Mesendoderm (in vitro differentiated cells): ENCODE measurements around the gene TUBA3E.
"Not testable (repeated sequence)": the region's sequence is repeated elsewhere in the genome, so short reads cannot be mapped to it uniquely, and the experiment has no call there.

ENCODE experiments used
- DNase-seq: peaks from one replicate; pipeline ENCODE4 v3.0.0; 2013
- H2AK5ac ChIP-seq: 2 replicates; pipeline ENCODE4 v1.6.1; 2013; ENCODE audit warnings: low read length, inconsistent platforms
- H2BK120ac ChIP-seq: 2 replicates; pipeline ENCODE4 v1.6.1; 2013; ENCODE audit warnings: low read depth, mild to moderate bottlenecking, low read length, moderate library complexity, mixed read lengths
- H2BK15ac ChIP-seq: replicated peaks from 2 replicates; pipeline ENCODE4 v1.6.1; 2013; ENCODE audit warnings: low read depth, mild to moderate bottlenecking, moderate library complexity
- H2BK5ac ChIP-seq: 2 replicates; pipeline ENCODE4 v1.6.1; 2013; ENCODE audit warnings: low read length, inconsistent platforms
- H3K18ac ChIP-seq: 2 replicates; pipeline ENCODE4 v1.6.1; 2013; ENCODE audit warnings: mild to moderate bottlenecking, low read length, mixed read lengths
- H3K23ac ChIP-seq: one replicate; pipeline ENCODE4 v1.6.1; 2013; ENCODE audit warnings: low read length
- H3K27ac ChIP-seq: 2 replicates; pipeline ENCODE4 v1.5.1; 2013; ENCODE audit warnings: low read depth, mild to moderate bottlenecking, inconsistent platforms, low read length, moderate library complexity
- H3K27me3 ChIP-seq: 2 replicates; pipeline ENCODE4 v1.6.1; 2013; ENCODE audit warnings: low read length, control low read depth, mild to moderate bottlenecking, inconsistent platforms; ENCODE audit not compliant: insufficient read depth, poor library complexity
- H3K36me3 ChIP-seq: 2 replicates; pipeline ENCODE4 v1.6.1; 2013; ENCODE audit warnings: low read length, inconsistent platforms; ENCODE audit not compliant: control insufficient read depth, insufficient read depth
- H3K4ac ChIP-seq: one replicate; pipeline ENCODE4 v1.6.1; 2013; ENCODE audit warnings: low read depth, mild to moderate bottlenecking, low read length, moderate library complexity
- H3K4me1 ChIP-seq: 2 replicates; pipeline ENCODE4 v1.6.1; 2013; ENCODE audit warnings: low read depth, low read length, inconsistent platforms; ENCODE audit not compliant: control insufficient read depth
- H3K4me2 ChIP-seq: 2 replicates; pipeline ENCODE4 v1.6.1; 2013; ENCODE audit warnings: low read length
- H3K4me3 ChIP-seq: 2 replicates; pipeline ENCODE4 v1.5.1; 2013; ENCODE audit warnings: mild to moderate bottlenecking, low read length
- H3K56ac ChIP-seq: one replicate; pipeline ENCODE4 v1.6.1; 2013; ENCODE audit warnings: low read length
- H3K79me1 ChIP-seq: 2 replicates; pipeline ENCODE4 v1.6.1; 2013; ENCODE audit warnings: low read length, inconsistent platforms
- H3K79me2 ChIP-seq: 2 replicates; pipeline ENCODE4 v1.6.1; 2013; ENCODE audit warnings: mild to moderate bottlenecking, low read length; ENCODE audit not compliant: control insufficient read depth, insufficient read depth
- H3K9ac ChIP-seq: 2 replicates; pipeline ENCODE4 v1.6.1; 2013; ENCODE audit warnings: low read length, inconsistent platforms
- H4K5ac ChIP-seq: one replicate; pipeline ENCODE4 v1.6.1; 2013; ENCODE audit warnings: low read length
- H4K8ac ChIP-seq: one replicate; pipeline ENCODE4 v1.6.1; 2013; ENCODE audit warnings: low read depth, mild to moderate bottlenecking, control low read depth, low read length, moderate library complexity
- WGBS: extraction: QIAGEN DNeasy Blood & Tissue Kit; methylation state at CpG from one replicate; pipeline ENCODE4 v1.1.7; 2013; ENCODE audit warnings: low lambda C conversion rate, missing lambda C conversion rate; ENCODE audit not compliant: insufficient coverage; ENCODE audit errors: extremely low coverage; 5-methylcytosine and 5-hydroxymethylcytosine counted together

The TUBA3E gene

DNA sequence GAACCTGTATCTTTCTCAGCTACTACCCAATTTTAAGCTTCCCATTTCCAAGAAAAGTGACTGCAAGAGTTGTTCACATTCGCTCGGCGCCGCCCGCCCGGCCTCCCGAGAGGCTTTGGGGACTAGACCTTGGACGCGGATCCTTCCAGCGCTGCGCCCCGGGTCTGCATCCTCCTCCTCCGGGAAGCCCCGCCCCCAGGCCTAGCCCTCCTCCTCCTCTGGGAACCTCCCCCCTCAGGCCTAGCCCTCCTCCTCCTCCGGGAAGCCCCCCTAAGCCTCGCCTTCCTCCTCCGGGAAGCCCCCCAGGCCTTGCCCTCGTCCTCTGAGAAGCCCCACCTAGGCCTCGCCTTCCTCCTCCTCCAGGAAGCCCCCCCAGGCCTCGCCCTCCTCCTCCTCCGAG lies 29.8 kb upstream of the TUBA3E start:
- H3K4ac ChIP-seq, H4K5ac ChIP-seq, H2BK15ac ChIP-seq, H3K79me1 ChIP-seq, H3K27ac ChIP-seq, H4K8ac ChIP-seq, H3K18ac ChIP-seq, H3K27me3 ChIP-seq, H2AK5ac ChIP-seq, H3K56ac ChIP-seq, H3K79me2 ChIP-seq, H3K36me3 ChIP-seq, DNase-seq, H3K4me3 ChIP-seq, H3K9ac ChIP-seq, H3K4me1 ChIP-seq, H2BK120ac ChIP-seq, H2BK5ac ChIP-seq, H3K4me2 ChIP-seq, H3K23ac ChIP-seq: not testable (repeated sequence)
- no CpG with 5 or more reads among the region's 21 CpGs for WGBS

DNA sequence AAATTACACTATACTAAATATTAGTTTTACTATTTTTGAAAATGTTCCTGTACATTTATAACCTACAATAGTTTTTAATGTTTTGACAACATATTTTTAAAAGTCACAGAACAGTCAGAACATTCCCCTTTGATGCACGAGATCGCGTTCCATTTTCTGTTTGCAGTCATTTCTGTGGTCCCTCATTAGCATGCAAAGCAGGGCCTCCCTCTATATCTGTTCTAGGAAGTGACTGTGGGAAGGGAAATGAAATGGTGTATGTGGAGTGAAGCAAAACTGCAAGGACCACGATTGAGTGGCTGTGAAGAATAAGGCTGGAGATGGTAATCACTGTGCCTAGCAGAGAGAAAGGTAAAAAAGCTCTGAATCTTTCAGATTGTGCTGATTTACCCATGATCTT lies 24.3 kb upstream of the TUBA3E start:
- H4K8ac ChIP-seq, H3K27ac ChIP-seq, DNase-seq, H3K9ac ChIP-seq, H3K4me2 ChIP-seq, H2BK15ac ChIP-seq, H3K4me3 ChIP-seq, H3K4me1 ChIP-seq, H3K36me3 ChIP-seq, H3K4ac ChIP-seq, H3K27me3 ChIP-seq, H3K56ac ChIP-seq, H3K18ac ChIP-seq, H2AK5ac ChIP-seq, H4K5ac ChIP-seq, H2BK120ac ChIP-seq, H2BK5ac ChIP-seq, H3K23ac ChIP-seq, H3K79me1 ChIP-seq, H3K79me2 ChIP-seq: not testable (repeated sequence)
- no CpG with 5 or more reads among the region's 4 CpGs for WGBS

DNA sequence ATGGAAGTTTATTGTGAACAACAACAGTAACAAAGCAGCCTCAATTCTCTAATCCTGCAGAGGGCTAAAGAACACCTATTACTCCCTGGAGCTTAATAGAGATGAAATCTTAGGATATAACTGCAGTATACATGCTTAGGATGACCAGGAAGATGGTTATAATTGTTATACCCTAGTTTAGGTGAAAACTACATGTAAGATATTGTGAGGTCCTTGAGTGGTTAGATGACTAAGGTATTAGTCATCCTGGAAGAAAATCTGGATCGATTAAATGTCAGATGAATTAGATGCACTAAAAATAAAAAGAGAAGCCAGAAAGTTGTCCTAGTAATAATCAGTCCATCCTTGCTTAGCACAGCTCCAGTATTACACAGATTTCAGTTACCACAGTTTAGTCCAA lies 22.3 kb upstream of the TUBA3E start:
- H2BK120ac ChIP-seq, H4K8ac ChIP-seq, H3K27me3 ChIP-seq, H3K4me1 ChIP-seq, H3K79me1 ChIP-seq, H4K5ac ChIP-seq, H3K9ac ChIP-seq, H3K4ac ChIP-seq, H3K4me3 ChIP-seq, DNase-seq, H3K56ac ChIP-seq, H3K27ac ChIP-seq, H2AK5ac ChIP-seq, H3K18ac ChIP-seq, H2BK15ac ChIP-seq, H2BK5ac ChIP-seq, H3K4me2 ChIP-seq, H3K23ac ChIP-seq, H3K36me3 ChIP-seq, H3K79me2 ChIP-seq: not testable (repeated sequence)
- no CpG with 5 or more reads among the region's 1 CpG for WGBS

DNA sequence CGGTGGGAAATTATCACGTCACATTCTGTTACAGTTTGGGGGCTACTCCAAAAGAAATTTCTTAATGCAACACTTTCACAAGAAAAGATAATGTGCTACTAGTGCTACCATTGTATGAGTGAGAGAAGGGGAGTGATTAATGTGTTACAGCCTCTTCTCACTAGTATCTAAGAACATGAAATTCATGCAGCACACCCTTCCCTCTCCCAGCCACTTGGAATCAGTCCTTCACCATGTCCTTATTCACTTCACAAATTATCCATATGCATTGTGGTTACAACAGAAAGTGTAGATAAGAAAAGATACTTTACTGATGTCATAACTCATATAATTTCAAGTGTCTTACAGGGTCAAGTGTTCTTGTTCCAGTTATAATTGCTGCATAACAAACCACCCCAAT lies 20.9 kb upstream of the TUBA3E start:
- not testable (repeated sequence) for H3K23ac ChIP-seq, H3K79me1 ChIP-seq, DNase-seq, H3K27ac ChIP-seq, H3K4me3 ChIP-seq, H3K79me2 ChIP-seq, H3K56ac ChIP-seq, H3K9ac ChIP-seq, H3K4me2 ChIP-seq, H2AK5ac ChIP-seq, H3K27me3 ChIP-seq, H3K4me1 ChIP-seq, H4K8ac ChIP-seq, H3K36me3 ChIP-seq, H2BK15ac ChIP-seq, H2BK5ac ChIP-seq, H3K18ac ChIP-seq, H3K4ac ChIP-seq, H2BK120ac ChIP-seq, H4K5ac ChIP-seq
- WGBS: no CpG with 5 or more reads among the region's 2 CpGs

DNA sequence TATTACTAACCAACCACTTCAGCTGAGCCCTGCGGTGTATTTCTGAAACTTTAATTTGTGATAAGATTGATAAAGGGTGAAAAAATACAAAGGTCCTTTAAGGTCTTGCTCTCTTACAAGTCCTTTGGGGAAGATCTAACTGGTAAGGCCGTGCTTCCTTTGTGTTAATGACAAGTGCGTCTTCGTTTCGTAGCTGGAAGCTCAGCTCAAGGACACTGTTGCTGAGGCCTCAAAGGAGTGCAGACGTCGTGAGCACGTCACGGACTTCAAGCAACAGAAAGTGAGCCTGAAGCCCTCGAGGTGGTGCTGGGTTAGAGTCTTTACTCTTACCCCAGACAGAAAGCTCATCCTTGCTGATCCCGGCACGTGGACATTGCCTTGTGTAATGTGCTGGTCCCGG lies 8.8 kb upstream of the TUBA3E start:
- H3K27me3 ChIP-seq: not testable (repeated sequence)

DNA sequence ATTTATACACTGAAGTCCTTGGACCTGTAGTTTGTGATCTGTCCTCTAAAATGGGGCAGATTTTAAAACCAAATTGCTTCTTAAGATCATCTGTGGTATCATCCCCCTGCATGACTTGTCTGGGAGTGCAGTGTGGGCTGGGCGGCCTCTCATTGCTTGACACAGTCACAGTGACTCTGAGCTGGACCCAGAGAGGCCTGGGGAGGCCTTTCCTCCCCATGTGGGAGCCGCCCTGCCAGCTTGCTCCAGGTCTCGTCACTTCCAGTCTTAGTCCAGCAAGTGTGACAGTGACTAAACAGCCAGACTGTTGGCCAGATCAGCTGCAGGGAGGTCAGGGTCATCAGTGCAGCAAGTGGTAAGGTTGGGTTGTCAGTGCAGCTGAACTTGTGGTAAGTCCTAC lies 4.9 kb upstream of the TUBA3E start:
- not testable (repeated sequence) for H3K36me3 ChIP-seq, H3K23ac ChIP-seq, H2BK120ac ChIP-seq, H3K27ac ChIP-seq, H3K18ac ChIP-seq, H4K8ac ChIP-seq, H2BK15ac ChIP-seq, H3K79me2 ChIP-seq, H3K4ac ChIP-seq, H3K4me2 ChIP-seq, H3K79me1 ChIP-seq, H2AK5ac ChIP-seq, H4K5ac ChIP-seq, H3K27me3 ChIP-seq, H3K56ac ChIP-seq, H3K9ac ChIP-seq, H3K4me1 ChIP-seq, H2BK5ac ChIP-seq, DNase-seq, H3K4me3 ChIP-seq
- no CpG with 5 or more reads among the region's 3 CpGs for WGBS

More for the DNA sequence above, 8.8 kb upstream of the TUBA3E start:
- H3K4me2 ChIP-seq, H2BK15ac ChIP-seq, H4K5ac ChIP-seq, H3K9ac ChIP-seq, H2BK120ac ChIP-seq, H3K18ac ChIP-seq, H3K23ac ChIP-seq, H3K56ac ChIP-seq, H3K36me3 ChIP-seq, H2AK5ac ChIP-seq, DNase-seq, H2BK5ac ChIP-seq, H3K4me1 ChIP-seq, H4K8ac ChIP-seq, H3K4ac ChIP-seq, H3K79me2 ChIP-seq, H3K4me3 ChIP-seq, H3K79me1 ChIP-seq, H3K27ac ChIP-seq: not testable (repeated sequence)
- WGBS: no CpG with 5 or more reads among the region's 13 CpGs
